Retinal pigment epithelial cell (primary cell): ENCODE results near the gene TK1.

Experiments used
- DNase-seq: peaks from one replicate; pipeline ENCODE4 v3.0.0-alpha.2; 2010; ENCODE audit warnings: low read depth
- H3K4me3 ChIP-seq: 2 replicates; pipeline ENCODE4 v1.5.1; 2011; ENCODE audit warnings: mild to moderate bottlenecking, low read length, control low read depth, moderate library complexity
- TF ChIP-seq, protein P1 (sequence below): conservative IDR thresholded peaks from 2 replicates; pipeline ENCODE4 v1.5.1; 2011; ENCODE audit warnings: low read depth, low read length, control low read depth, inconsistent platforms

The TK1 gene

DNA sequence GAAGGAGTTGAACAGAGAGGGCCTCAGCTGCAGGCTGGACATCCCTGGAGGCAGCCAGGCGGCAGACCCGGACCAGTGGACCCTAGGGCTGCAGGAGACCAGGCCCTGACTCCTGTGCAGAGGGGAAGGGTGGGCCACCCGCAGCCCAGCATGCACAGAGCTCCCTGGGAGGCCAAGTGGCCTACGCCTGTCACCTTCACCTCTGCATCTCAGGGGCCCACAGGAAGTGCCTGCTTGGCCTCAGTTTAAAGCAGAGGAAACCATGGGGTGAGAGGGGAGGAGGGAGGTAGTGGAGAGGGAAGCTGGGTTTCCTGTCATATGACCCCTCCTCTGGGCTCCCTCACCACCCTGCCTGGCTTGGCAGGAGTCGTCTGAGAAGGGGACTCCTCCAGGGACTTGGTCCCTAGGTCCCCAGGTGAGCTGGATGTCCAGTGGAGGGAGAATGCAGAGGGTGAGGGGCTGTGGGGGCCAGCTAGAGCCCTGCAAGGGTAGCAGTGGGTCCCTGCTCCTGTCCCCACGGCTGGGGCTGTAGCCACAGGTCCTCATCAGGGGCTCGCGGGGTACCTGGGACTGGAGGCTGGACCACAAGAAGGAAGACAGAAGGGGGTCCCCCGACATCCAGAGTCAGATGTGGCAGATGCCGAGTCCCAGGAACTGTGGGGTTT is 56.3 kb downstream of the TK1 start, which contains the start of gene TMC8:
TSS of gene TMC8 (plus strand) at position 335 of the 665 bp plus-strand sequence. CDS start 818 bp downstream, outside the sequence.
- no peak within 1 kb of the TSS for H3K4me3 ChIP-seq
- no peak for DNase-seq

DNA sequence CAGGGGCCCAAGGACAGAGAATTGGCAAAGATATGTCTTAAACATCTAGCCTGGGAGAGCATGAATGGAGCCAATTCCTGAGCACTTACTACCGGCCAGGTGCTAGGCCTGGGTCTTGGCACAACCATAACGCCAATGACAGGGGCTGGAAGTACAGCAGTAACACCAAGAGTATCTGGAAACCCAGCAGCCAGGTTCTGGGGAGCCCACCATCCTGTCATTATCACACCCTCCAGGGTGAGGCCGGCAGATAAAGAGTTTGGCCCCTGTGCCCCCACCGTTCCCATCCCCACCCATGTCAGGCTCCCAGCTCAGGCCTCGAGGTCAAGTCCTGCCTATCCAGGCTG is 56.8 kb downstream of the TK1 start:
- no peak overlapping the region for H3K4me3 ChIP-seq
- TF ChIP-seq, protein P1, sequence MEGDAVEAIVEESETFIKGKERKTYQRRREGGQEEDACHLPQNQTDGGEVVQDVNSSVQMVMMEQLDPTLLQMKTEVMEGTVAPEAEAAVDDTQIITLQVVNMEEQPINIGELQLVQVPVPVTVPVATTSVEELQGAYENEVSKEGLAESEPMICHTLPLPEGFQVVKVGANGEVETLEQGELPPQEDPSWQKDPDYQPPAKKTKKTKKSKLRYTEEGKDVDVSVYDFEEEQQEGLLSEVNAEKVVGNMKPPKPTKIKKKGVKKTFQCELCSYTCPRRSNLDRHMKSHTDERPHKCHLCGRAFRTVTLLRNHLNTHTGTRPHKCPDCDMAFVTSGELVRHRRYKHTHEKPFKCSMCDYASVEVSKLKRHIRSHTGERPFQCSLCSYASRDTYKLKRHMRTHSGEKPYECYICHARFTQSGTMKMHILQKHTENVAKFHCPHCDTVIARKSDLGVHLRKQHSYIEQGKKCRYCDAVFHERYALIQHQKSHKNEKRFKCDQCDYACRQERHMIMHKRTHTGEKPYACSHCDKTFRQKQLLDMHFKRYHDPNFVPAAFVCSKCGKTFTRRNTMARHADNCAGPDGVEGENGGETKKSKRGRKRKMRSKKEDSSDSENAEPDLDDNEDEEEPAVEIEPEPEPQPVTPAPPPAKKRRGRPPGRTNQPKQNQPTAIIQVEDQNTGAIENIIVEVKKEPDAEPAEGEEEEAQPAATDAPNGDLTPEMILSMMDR, result no peak
- no peak for DNase-seq

More for the DNA sequence above, 56.3 kb downstream of the TK1 start, which contains the start of gene TMC8:
- TF ChIP-seq, protein P1, result no peak

- no peak overlapping the region for H3K4me3 ChIP-seq
- DNase-seq, result no peak
- TF ChIP-seq, protein P1, result no peak
Measured at GRCh38 chr17:78129351-78130089, 57.3 kb downstream of the TK1 start.

GRCh38 chr17:78128551-78129350 is 58.1 kb downstream of the TK1 start, which contains the start of gene TMC6:
TMC6 (minus strand) TSS chr17:78128755; CDS start chr17:78126832, 1,923 bp downstream.
- no peak for DNase-seq
- TF ChIP-seq, protein P1, result no peak
- H3K4me3 ChIP-seq, result peak within 1 kb of the TSS; percentile 71

- no peak for DNase-seq
- TF ChIP-seq, protein P1, result no peak
- H3K4me3 ChIP-seq, result peak overlapping the region; percentile 71
Measured at GRCh38 chr17:78127888-78128550, 58.8 kb downstream of the TK1 start.

DNA sequence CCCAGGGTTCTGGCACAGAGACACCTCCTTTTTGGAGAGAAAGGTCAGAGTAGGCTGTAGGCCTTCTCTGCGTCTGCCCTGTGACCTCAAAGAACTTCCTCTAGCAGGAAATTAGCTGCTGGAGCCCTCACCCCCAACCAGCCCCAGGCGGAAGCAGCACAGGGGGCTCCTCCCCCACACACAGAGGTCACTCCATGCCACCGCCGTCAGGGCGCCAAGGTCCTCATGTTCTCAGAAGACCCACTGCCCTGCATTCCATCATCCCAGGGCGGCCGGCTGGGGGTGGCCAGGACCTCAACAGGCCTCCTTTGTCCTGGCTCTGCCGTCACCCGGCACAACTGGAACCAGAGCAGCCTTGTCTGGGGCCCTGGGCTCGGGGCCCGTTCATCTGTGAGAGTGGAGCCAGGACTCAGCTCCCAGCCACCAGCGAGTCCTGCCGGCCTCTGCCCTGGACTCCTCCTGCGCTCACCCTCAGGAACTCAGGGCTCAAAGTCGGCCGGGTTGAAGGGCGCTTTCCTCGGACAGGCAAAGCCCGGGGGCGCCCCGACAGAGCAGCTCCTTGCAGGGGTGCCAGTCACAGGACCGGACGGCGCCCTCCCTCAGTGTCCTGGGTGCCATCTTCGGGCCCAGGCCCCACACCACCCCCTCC is 59.5 kb downstream of the TK1 start:
- DNase-seq, result no peak
- TF ChIP-seq, protein P1, result no peak
- H3K4me3 ChIP-seq, result peak overlapping the region; percentile 71
